Right cardiac atrium (tissue), 5 donors: ENCODE measurements around the gene MEF2D. TPM values are rescaled to one million over a fixed set of nuclear protein-coding genes. Genes with fewer than 3 reads are reported as not detected.
A peak's percentile ranks its signal among the peaks of the same experiment; 100 is the strongest.

Source experiments
- ATAC-seq, 2 donors: fragments of 200-7000 bp; cut with Tn5 transposase; one replicate each; pipeline versions ENCODE4 v1.8.0 to v1.9.1; 2020; ENCODE audit warnings: moderate library complexity in 2 of 2, mild to moderate bottlenecking in 1 of 2
- DNase-seq, 3 donors: peaks; one replicate each; pipeline ENCODE4 v3.0.0-alpha.2; 2020
- H3K27ac ChIP-seq: one replicate; pipeline ENCODE4 v1.5.1; 2013; ENCODE audit warnings: mild to moderate bottlenecking, low read length, control low read depth, moderate library complexity
- H3K27me3 ChIP-seq: one replicate; pipeline ENCODE4 v1.6.1; 2013; ENCODE audit not compliant: control insufficient read depth, insufficient read depth
- H3K4me1 ChIP-seq: one replicate; pipeline ENCODE4 v1.6.1; 2013; ENCODE audit warnings: low read length; ENCODE audit not compliant: control insufficient read depth, insufficient read depth
- H3K4me3 ChIP-seq: one replicate; pipeline ENCODE4 v1.5.1; 2013; ENCODE audit warnings: low read length, control low read depth
- H3K9me3 ChIP-seq: one replicate; pipeline ENCODE4 v1.6.1; 2013; ENCODE audit warnings: low read length; ENCODE audit not compliant: control insufficient read depth
- WGBS: extraction: QIAGEN DNeasy Blood & Tissue Kit; methylation state at CpG from one replicate; pipeline ENCODE4 v1.1.7; 2013; 5-methylcytosine and 5-hydroxymethylcytosine counted together
- intact Hi-C, 4 donors: fragments of 100-400 bp; cut with DNase I; formaldehyde crosslinking; loops; one replicate each; pipeline versions ENCODE4 v1.11.0 to v1.14.0; 2022 to 2023
- polyA plus RNA-seq: library from polyadenylated mRNA; stranded (reverse); fragments of 200-250 nt; gene quantifications from one replicate; pipeline ENCODE4 v1.2.3, GENCODE V29; 2013
- total RNA-seq, 4 donors: library from RNA; stranded (reverse); fragmentation: NEBNext Ultra II Directional; extraction: Animal tissue kit (Norgen Biotek cat#: 25700); gene quantifications; one replicate each; pipeline ENCODE4 v1.2.1, GENCODE V29; 2021
- donor health status: healthy with polysubstance abuse.
- donor health status: DM: no; HTN: yes; CAD: no.
- donor health status: DM: no; HTN: no; CAD: no.
- donor health status: DM: no; HTN: yes; CAD: no; lungs with severe emphysema.
- donor health status: DM: yes; HTN: yes; CAD: no.

The MEF2D gene
- total and polyA plus RNA-seq, 5 donors = 53.0 to 99.2 (median 89.1) TPM

- no peak for ATAC-seq
- no peak overlapping the region for H3K27ac ChIP-seq
- no peaks in the 10 kb centered on the region for H3K27me3 ChIP-seq
- no peak overlapping the region for H3K4me3 ChIP-seq
- no peaks in the 10 kb centered on the region for H3K9me3 ChIP-seq
- H3K4me1 ChIP-seq = peaks cover 50% of the 10 kb centered on the region
- peak in 2 of 3 donors; percentile 62 to 65 for DNase-seq
- intact Hi-C loops = loop anchor here in 1 of 4 donors (10.0 kb wide), 1 partner anchor 108 kb away; the partner anchor contains the start of gene NAXE
- WGBS = 69% methylated on average over 7 of the region's 7 CpGs
Observed at GRCh38 chr1:156486421-156487344, 13.9 kb downstream of the MEF2D start.

DNA sequence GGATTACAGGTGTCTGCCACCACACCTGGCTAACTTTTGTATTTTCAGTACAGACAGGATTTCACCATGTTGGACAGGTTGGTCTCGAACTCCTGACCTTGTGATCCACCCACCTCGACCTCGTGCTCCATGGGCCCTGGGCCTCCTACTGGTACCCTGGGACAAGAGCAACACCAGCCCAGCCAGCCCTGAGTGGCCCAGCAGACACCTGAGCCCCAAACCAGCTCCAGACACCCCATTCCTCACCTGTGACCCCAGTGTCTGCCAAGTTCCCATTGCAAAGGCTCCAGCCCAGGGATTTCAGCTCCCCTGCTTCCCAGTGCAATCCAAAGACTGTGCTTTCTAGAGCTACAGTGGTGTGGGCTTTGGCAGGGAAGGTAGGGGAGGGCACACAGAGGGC is 14.6 kb downstream of the MEF2D start:
- no peak overlapping the region for H3K27ac ChIP-seq

DNA sequence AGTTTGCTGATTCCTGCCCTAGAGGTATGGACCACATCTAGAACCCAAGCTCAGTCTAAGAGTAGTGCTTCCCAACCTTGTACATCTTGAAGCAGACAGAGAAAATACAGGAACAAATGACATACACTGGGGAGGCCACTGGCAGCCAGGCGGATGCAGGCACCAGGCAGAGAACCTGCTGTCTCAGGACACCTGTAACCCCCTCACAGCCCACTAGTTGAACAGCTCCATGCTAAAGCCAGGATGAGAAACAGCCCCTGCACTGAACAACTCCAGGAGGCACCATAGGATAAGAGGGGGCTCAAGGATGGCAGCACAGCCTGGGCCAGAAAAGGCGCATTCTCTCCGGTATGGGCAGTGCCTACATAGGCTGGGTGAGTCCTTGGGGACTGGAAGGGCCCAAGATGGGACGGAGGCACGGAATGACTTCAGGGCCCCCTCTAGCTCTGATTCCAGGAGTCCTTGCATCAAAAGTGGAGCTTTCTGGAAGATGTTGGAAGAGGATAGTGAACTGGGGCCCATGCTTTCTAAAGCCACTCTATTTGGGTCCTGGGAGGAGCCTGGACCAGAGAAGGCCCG is 16.0 kb downstream of the MEF2D start:
- ATAC-seq = no peak
- H3K4me1 ChIP-seq = peaks cover 35% of the 10 kb centered on the region
- intact Hi-C loops = loop anchor here in 1 of 4 donors (10.0 kb wide), 1 partner anchor 110 kb away; the partner anchor contains the start of gene NAXE

More for the DNA sequence above, 14.6 kb downstream of the MEF2D start:
- DNase-seq = peak in 2 of 3 donors; percentile 36 to 44
- Histone ChIP-seq H3K4me3 (no peak overlapping the region), H3K9me3 (no peaks in the 10 kb centered on the region), H3K27me3 (no peaks in the 10 kb centered on the region), H3K4me1 (peaks cover 45% of the 10 kb centered on the region)
- WGBS = 91% methylated on average over 3 of the region's 3 CpGs
- intact Hi-C loops = loop anchor here in 1 of 4 donors (10.0 kb wide), 1 partner anchor 109 kb away; the partner anchor contains the start of gene NAXE
- ATAC-seq = no peak

GRCh38 chr1:156483397-156483796 is 17.2 kb downstream of the MEF2D start:
- intact Hi-C loops = loop anchor here in 1 of 4 donors (10.0 kb wide), 1 partner anchor 111 kb away; the partner anchor contains the start of gene NAXE
- DNase-seq (peak in 2 of 3 donors; percentile 29 to 50), ATAC-seq (no peak)
- H3K4me3 ChIP-seq = no peak overlapping the region
- WGBS = 77% methylated on average over 2 of the region's 2 CpGs
- no peaks in the 10 kb centered on the region for H3K27me3 ChIP-seq
- H3K9me3 ChIP-seq = no peaks in the 10 kb centered on the region
- H3K27ac ChIP-seq = no peak overlapping the region
- H3K4me1 ChIP-seq = peaks cover 24% of the 10 kb centered on the region

More for the DNA sequence above, 16.0 kb downstream of the MEF2D start:
- DNase-seq = peak in 2 of 3 donors; percentile 29 to 36
- Histone ChIP-seq H3K9me3 (no peaks in the 10 kb centered on the region), H3K27ac (no peak overlapping the region), H3K27me3 (no peaks in the 10 kb centered on the region), H3K4me3 (no peak overlapping the region)
- 88% methylated on average over 6 of the region's 6 CpGs for WGBS

DNA sequence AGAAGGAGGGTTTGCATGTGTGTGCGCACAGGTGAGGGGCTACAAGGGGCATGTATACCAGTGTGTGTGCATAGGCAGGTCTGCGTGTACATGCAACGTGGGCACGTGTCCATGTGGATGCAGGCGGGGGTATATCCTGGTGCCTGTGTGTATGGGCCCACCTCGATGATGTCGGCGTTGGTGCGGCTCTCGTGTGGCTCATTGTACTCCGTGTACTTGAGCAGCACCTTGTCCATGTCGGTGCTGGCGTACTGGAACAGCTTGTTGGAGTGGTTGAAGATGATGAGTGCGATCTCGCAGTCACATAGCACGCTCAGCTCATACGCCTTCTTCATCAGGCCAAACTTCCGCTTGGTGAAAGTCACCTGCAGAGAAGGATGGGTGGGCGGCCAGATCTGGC is 18.3 kb downstream of the MEF2D start:
- peak in 1 of 3 donors; percentile 56 for DNase-seq
- Histone ChIP-seq H3K27me3 (no peaks in the 10 kb centered on the region), H3K27ac (no peak overlapping the region), H3K4me3 (no peak overlapping the region), H3K4me1 (peaks cover 20% of the 10 kb centered on the region), H3K9me3 (no peaks in the 10 kb centered on the region)
- 90% methylated on average over 19 of the region's 19 CpGs for WGBS
- intact Hi-C loops = loop anchor here in 1 of 4 donors (10.0 kb wide), 1 partner anchor 113 kb away; the partner anchor contains the start of gene NAXE
- ATAC-seq = no peak

GRCh38 chr1:156481527-156481926 is 19.0 kb downstream of the MEF2D start:
- H3K4me1 ChIP-seq = peaks cover 19% of the 10 kb centered on the region
- ATAC-seq = no peak
- no peaks in the 10 kb centered on the region for H3K27me3 ChIP-seq
- H3K9me3 ChIP-seq = no peaks in the 10 kb centered on the region
- no peak overlapping the region for H3K4me3 ChIP-seq
- H3K27ac ChIP-seq = no peak overlapping the region
- no peak for DNase-seq
- intact Hi-C loops = loop anchor here in 1 of 4 donors (10.0 kb wide), 1 partner anchor 113 kb away; the partner anchor contains the start of gene NAXE
- WGBS = 83% methylated on average over 5 of the region's 5 CpGs

GRCh38 chr1:156480411-156481192 is 20.0 kb downstream of the MEF2D start:
- intact Hi-C loops = loop anchor here in 1 of 4 donors (10.0 kb wide), 1 partner anchor 114 kb away; the partner anchor contains the start of gene NAXE
- Histone ChIP-seq H3K27me3 (no peaks in the 10 kb centered on the region), H3K4me3 (no peak overlapping the region), H3K27ac (peak overlapping the region; percentile 25), H3K9me3 (no peaks in the 10 kb centered on the region), H3K4me1 (peaks cover 23% of the 10 kb centered on the region)
- ATAC-seq (peak; percentile 17 to 25), DNase-seq (peak; percentile 66 to 88 (median 83))
- WGBS = 37% methylated on average over 34 of the region's 34 CpGs

DNA sequence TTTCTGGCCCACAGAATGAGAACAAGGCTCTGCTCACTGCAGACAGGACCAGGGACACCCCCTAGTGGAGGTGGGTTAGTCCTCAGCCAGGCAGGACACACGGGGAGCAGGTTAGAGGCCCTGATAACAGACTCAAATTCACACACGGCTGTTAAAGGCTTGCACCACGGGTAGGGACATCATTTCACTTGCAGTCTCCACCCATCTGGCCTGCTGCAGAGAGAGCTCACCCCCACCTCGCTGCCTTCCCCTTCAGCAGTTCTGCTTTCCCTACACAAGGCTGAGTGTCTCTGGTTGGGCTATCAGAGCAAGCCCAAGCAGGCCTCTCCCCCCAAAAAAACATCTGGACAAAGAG is 20.6 kb downstream of the MEF2D start:
- H3K27me3 ChIP-seq = no peaks in the 10 kb centered on the region
- H3K4me1 ChIP-seq = peaks cover 25% of the 10 kb centered on the region
- WGBS = 36% methylated on average over 4 of the region's 4 CpGs
- DNase-seq = peak in 1 of 3 donors; percentile 33
- H3K27ac ChIP-seq = peak overlapping the region; percentile 10
- intact Hi-C loops = loop anchor here in 1 of 4 donors (10.0 kb wide), 1 partner anchor 115 kb away; the partner anchor contains the start of gene NAXE
- no peak for ATAC-seq
- H3K4me3 ChIP-seq = no peak overlapping the region
- no peaks in the 10 kb centered on the region for H3K9me3 ChIP-seq

- H3K9me3 ChIP-seq = no peaks in the 10 kb centered on the region
- no peak overlapping the region for H3K4me3 ChIP-seq
- peak in 2 of 3 donors; percentile 39 to 57 for DNase-seq
- peak overlapping the region; percentile 26 for H3K27ac ChIP-seq
- intact Hi-C loops = loop anchor here in 2 of 4 donors (10.0 kb wide), 1 partner anchor 115 kb away; the partner anchor contains the start of gene NAXE (in 2 of the 2)
- no peak for ATAC-seq
- WGBS = 79% methylated on average over 15 of the region's 15 CpGs
- no peaks in the 10 kb centered on the region for H3K27me3 ChIP-seq
- H3K4me1 ChIP-seq = peaks cover 21% of the 10 kb centered on the region
Observed at GRCh38 chr1:156479093-156480015, 21.2 kb downstream of the MEF2D start.
